Measurements from ENCODE around the gene ORC2. TPM values are rescaled to one million over a fixed set of nuclear protein-coding genes. Genes with fewer than 3 reads are reported as not detected.

ORC2 gene
- total and polyA plus RNA-seq, 10 of the 15 experiments (the other 5 are each of a cell fraction or from before 2014, with no cell fraction given) = 6.1 to 36.9 (median 17.6) TPM

DNA sequence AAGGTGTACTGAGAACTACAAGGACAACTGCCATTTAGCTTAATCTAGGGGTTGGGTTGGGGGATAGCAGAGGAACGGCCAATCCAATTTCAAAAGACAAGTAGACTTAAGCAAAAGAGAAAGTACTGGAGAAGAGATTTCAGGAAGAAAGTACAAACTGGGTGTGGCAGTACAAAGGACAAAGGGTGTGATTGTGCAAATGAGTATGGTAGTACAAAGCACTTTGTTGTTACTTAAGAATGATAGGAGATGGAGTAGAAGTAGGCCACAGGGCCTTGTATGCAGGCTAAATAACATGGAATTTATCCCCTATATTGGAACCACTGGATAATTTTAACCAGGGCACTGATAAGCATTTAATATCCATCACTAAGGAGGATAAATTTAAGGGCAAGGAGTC is 4.7 kb upstream of the ORC2 start:
- CTCF ChIA-PET = interaction anchor here (0.5 to 13.4 kb wide), 4 partner anchors 8 to 1147 kb away, joined by 3 to 154 read pairs (median 30); partner anchors contain the start of genes HYCC2 and NDUFB3
- 92% methylated on average over 1 of the region's 1 CpG for WGBS (ENCODE audit: insufficient coverage, insufficient replicate concordance, low lambda C conversion rate, missing lambda C conversion rate)
- in situ Hi-C loops (cut with MboI) = no loop called here

More for the DNA sequence above, 4.7 kb upstream of the ORC2 start:
- Histone ChIP-seq H3K4me2 (ENCODE audit: control insufficient read depth, insufficient read depth) (no peak overlapping the region), H3K27ac (ENCODE audit: control insufficient read depth, insufficient read depth) (no peak overlapping the region), H3K4me3 (no peak overlapping the region), H3K27me3 (replicated peaks in 1 of 2; ENCODE audit: control insufficient read depth in 2 of 2, insufficient read depth in 2 of 2, low read length in 1 of 2) (no peaks in the 10 kb centered on the region), H4K20me1 (ENCODE audit: control insufficient read depth, insufficient read depth) (no peaks in the 10 kb centered on the region), H3K9ac (ENCODE audit: control insufficient read depth, insufficient read depth, low read length) (no peak overlapping the region), H3K36me3 (ENCODE audit: control insufficient read depth in 2 of 2, insufficient read depth in 2 of 2, low read length in 1 of 2) (no peaks in the 10 kb centered on the region), H2AFZ (ENCODE audit: control insufficient read depth, low read depth, low read length) (no peak overlapping the region), H3K9me3 (replicated peaks; ENCODE audit: control insufficient read depth, insufficient read depth, low read length) (no peaks in the 10 kb centered on the region), H3K4me1 (ENCODE audit: control insufficient read depth, insufficient read depth, low read length) (peaks cover 5% of the 10 kb centered on the region; the same call in 1 of the 2 replicates), H3K79me2 (ENCODE audit: control insufficient read depth, insufficient read depth, low read length) (peaks cover 14% of the 10 kb centered on the region)
- no peak for DNase-seq (ENCODE audit: low read depth, low spot score)
- no TSS peak for BruUV-seq (replicated peaks)
- intact Hi-C loops (cut with micrococcal nuclease; ENCODE audit: unreplicated experiment) = no loop called here
- ChIA-PET SMC1A (ENCODE audit: uncharacterized antibody, unreplicated experiment) (interaction anchor here (0.9 to 6.4 kb wide), 3 partner anchors 63 to 264 kb away, joined by 4 to 80 read pairs (median 8); no protein-coding TSS in a partner anchor), RAD21 (ENCODE audit: unreplicated experiment) (interaction anchor here (0.5 to 2.9 kb wide), 3 partner anchors 53 to 190 kb away, joined by 3 to 23 read pairs (median 7); no protein-coding TSS in a partner anchor), POLR2A (no interaction called here)
- FAIRE-seq = no peak
- TF ChIP-seq POU2F2 (IDR thresholded peaks at IDR 0.05; ENCODE audit: borderline replicate concordance, low read depth, low read length) = no peak
- TF ChIP-seq ZSCAN29 (IDR thresholded peaks at IDR 0.05) = no peak
- no peak for TF ChIP-seq CEBPB (IDR thresholded peaks at IDR 0.05; ENCODE audit: borderline replicate concordance in 1 of 2, low read depth in 2 of 2, low read length in 2 of 2)
- TF ChIP-seq, protein P1, sequence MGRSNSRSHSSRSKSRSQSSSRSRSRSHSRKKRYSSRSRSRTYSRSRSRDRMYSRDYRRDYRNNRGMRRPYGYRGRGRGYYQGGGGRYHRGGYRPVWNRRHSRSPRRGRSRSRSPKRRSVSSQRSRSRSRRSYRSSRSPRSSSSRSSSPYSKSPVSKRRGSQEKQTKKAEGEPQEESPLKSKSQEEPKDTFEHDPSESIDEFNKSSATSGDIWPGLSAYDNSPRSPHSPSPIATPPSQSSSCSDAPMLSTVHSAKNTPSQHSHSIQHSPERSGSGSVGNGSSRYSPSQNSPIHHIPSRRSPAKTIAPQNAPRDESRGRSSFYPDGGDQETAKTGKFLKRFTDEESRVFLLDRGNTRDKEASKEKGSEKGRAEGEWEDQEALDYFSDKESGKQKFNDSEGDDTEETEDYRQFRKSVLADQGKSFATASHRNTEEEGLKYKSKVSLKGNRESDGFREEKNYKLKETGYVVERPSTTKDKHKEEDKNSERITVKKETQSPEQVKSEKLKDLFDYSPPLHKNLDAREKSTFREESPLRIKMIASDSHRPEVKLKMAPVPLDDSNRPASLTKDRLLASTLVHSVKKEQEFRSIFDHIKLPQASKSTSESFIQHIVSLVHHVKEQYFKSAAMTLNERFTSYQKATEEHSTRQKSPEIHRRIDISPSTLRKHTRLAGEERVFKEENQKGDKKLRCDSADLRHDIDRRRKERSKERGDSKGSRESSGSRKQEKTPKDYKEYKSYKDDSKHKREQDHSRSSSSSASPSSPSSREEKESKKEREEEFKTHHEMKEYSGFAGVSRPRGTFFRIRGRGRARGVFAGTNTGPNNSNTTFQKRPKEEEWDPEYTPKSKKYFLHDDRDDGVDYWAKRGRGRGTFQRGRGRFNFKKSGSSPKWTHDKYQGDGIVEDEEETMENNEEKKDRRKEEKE (IDR thresholded peaks at IDR 0.05) = no peak
- TF ChIP-seq, protein P2, sequence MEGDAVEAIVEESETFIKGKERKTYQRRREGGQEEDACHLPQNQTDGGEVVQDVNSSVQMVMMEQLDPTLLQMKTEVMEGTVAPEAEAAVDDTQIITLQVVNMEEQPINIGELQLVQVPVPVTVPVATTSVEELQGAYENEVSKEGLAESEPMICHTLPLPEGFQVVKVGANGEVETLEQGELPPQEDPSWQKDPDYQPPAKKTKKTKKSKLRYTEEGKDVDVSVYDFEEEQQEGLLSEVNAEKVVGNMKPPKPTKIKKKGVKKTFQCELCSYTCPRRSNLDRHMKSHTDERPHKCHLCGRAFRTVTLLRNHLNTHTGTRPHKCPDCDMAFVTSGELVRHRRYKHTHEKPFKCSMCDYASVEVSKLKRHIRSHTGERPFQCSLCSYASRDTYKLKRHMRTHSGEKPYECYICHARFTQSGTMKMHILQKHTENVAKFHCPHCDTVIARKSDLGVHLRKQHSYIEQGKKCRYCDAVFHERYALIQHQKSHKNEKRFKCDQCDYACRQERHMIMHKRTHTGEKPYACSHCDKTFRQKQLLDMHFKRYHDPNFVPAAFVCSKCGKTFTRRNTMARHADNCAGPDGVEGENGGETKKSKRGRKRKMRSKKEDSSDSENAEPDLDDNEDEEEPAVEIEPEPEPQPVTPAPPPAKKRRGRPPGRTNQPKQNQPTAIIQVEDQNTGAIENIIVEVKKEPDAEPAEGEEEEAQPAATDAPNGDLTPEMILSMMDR (IDR thresholded peaks at IDR 0.05 in 2 of 3, conservative IDR thresholded peaks at IDR 0.05 in 1 of 3; ENCODE audit: control insufficient read depth in 2 of 3, extremely low read depth in 1 of 3, insufficient read depth in 1 of 3, low read depth in 3 of 3, low read length in 3 of 3) = no peak
- TF ChIP-seq ZNF274 (IDR thresholded peaks at IDR 0.05; ENCODE audit: insufficient read depth, insufficient read length) = no peak
- TF ChIP-seq, protein P3, sequence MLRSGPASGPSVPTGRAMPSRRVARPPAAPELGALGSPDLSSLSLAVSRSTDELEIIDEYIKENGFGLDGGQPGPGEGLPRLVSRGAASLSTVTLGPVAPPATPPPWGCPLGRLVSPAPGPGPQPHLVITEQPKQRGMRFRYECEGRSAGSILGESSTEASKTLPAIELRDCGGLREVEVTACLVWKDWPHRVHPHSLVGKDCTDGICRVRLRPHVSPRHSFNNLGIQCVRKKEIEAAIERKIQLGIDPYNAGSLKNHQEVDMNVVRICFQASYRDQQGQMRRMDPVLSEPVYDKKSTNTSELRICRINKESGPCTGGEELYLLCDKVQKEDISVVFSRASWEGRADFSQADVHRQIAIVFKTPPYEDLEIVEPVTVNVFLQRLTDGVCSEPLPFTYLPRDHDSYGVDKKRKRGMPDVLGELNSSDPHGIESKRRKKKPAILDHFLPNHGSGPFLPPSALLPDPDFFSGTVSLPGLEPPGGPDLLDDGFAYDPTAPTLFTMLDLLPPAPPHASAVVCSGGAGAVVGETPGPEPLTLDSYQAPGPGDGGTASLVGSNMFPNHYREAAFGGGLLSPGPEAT (IDR thresholded peaks at IDR 0.05; ENCODE audit: low read depth) = no peak
- no peak for TF ChIP-seq SIN3A (IDR thresholded peaks at IDR 0.05; ENCODE audit: low read depth, low read length)
- no peak for TF ChIP-seq RB1 (IDR thresholded peaks at IDR 0.05; ENCODE audit: borderline replicate concordance)
- no peak for TF ChIP-seq ASH2L (IDR thresholded peaks at IDR 0.05; ENCODE audit: borderline replicate concordance, low read depth)
- TF ChIP-seq RFX5 (IDR thresholded peaks at IDR 0.05; ENCODE audit: low read depth, low read length) = no peak
- TF ChIP-seq NR2F1 (conservative IDR thresholded peaks at IDR 0.05) = no peak
- no peak for TF ChIP-seq LARP7 (IDR thresholded peaks at IDR 0.05)
- ATAC-seq = no peak

All from GM12878 (cell line).